Hematopoietic multipotent progenitor cell treated with erythropoietin and hydrocortisone succinate and interleukin-3 and kit ligand, for 6 days (in vitro differentiated cells): ENCODE results near the gene SPON1.
"Not testable (repeated sequence)": the region's sequence is repeated elsewhere in the genome, so short reads cannot be mapped to it uniquely, and the experiment has no call there.

Source experiments
- DNase-seq: peaks from one replicate; pipeline ENCODE4 v3.0.0-alpha.2; 2015

SPON1 gene

GRCh38 chr11:13962562-13963168 is at the start of gene SPON1:
Gene SPON1, plus strand, starts transcription at chr11:13962723. Its CDS starts 182 bp downstream, at chr11:13962905.
- peak; percentile 21 for DNase-seq

GRCh38 chr11:13917264-13917663 is 45.3 kb upstream of the SPON1 start:
- no peak for DNase-seq

- no peak for DNase-seq
Observed at GRCh38 chr11:13917904-13918303, 44.6 kb upstream of the SPON1 start.

- DNase-seq, result no peak
Observed at GRCh38 chr11:13920756-13921155, 41.8 kb upstream of the SPON1 start.

GRCh38 chr11:13921545-13921944 is 41.0 kb upstream of the SPON1 start:
- no peak for DNase-seq

- DNase-seq, result no peak
Observed at GRCh38 chr11:13923182-13923581, 39.3 kb upstream of the SPON1 start.

- DNase-seq, result no peak
Observed at GRCh38 chr11:13923716-13924650, 38.5 kb upstream of the SPON1 start.

GRCh38 chr11:13924801-13925327 is 37.7 kb upstream of the SPON1 start:
- DNase-seq, result peak; percentile 63

- DNase-seq, result not testable (repeated sequence)
Observed at GRCh38 chr11:13926366-13926765, 36.2 kb upstream of the SPON1 start.

GRCh38 chr11:13926981-13927380 is 35.5 kb upstream of the SPON1 start:
- DNase-seq, result no peak

- no peak for DNase-seq
Observed at GRCh38 chr11:13927481-13927880, 35.0 kb upstream of the SPON1 start.

- DNase-seq, result no peak
Observed at GRCh38 chr11:13928566-13929251, 33.8 kb upstream of the SPON1 start.

- no peak for DNase-seq
Observed at GRCh38 chr11:13929395-13929891, 33.1 kb upstream of the SPON1 start.

GRCh38 chr11:13931356-13931755 is 31.2 kb upstream of the SPON1 start:
- no peak for DNase-seq

GRCh38 chr11:13937154-13937553 is 25.4 kb upstream of the SPON1 start:
- DNase-seq, result not testable (repeated sequence)

- DNase-seq, result not testable (repeated sequence)
Observed at GRCh38 chr11:13938829-13939228, 23.7 kb upstream of the SPON1 start.

- DNase-seq, result no peak
Observed at GRCh38 chr11:13939961-13940906, 22.3 kb upstream of the SPON1 start.

GRCh38 chr11:13940907-13941256 is 21.6 kb upstream of the SPON1 start:
- no peak for DNase-seq

- DNase-seq, result no peak
Observed at GRCh38 chr11:13941775-13942174, 20.7 kb upstream of the SPON1 start.

- no peak for DNase-seq
Observed at GRCh38 chr11:13942378-13942777, 20.1 kb upstream of the SPON1 start.

GRCh38 chr11:13942971-13943381 is 19.5 kb upstream of the SPON1 start:
- DNase-seq, result no peak

- DNase-seq, result no peak
Observed at GRCh38 chr11:13944016-13944415, 18.5 kb upstream of the SPON1 start.
